WTC11 (cell line): ENCODE measurements around the gene TCOF1.

ENCODE experiments used
- CREB1 ChIP-seq: sonication (generic); formaldehyde crosslinking; IDR thresholded peaks from 2 replicates; pipeline ENCODE4 v1.8.0; 2023; ENCODE audit warnings: mild to moderate bottlenecking, missing genetic modification reagents
- CTCF ChIP-seq: fragments of 200-600 bp; IDR thresholded peaks from 2 replicates; pipeline ENCODE4 v1.8.0; 2022; ENCODE audit warnings: antibody characterized with exemption
- E2F5 ChIP-seq: sonication (generic); formaldehyde crosslinking; IDR thresholded peaks from 2 replicates; pipeline ENCODE4 v1.8.1; 2022; ENCODE audit warnings: mild to moderate bottlenecking, moderate library complexity, missing genetic modification reagents
- HMGXB4 ChIP-seq: sonication (generic); formaldehyde crosslinking; IDR thresholded peaks from 2 replicates; pipeline ENCODE4 v1.8.1; 2023; ENCODE audit warnings: mild to moderate bottlenecking, moderate library complexity, missing genetic modification reagents
- PRRX2 ChIP-seq: fragments of 250-450 bp; sonication (Bioruptor Pico); IDR thresholded peaks from 2 replicates; pipeline ENCODE4 v1.8.0; 2021; ENCODE audit warnings: mild to moderate bottlenecking
- TP53 ChIP-seq: sonication (generic); formaldehyde crosslinking; IDR thresholded peaks from 2 replicates; pipeline ENCODE4 v1.8.1; 2023; ENCODE audit warnings: mild to moderate bottlenecking, missing genetic modification reagents
- ZBTB21 ChIP-seq: sonication (generic); formaldehyde crosslinking; IDR thresholded peaks from 2 replicates; pipeline ENCODE4 v1.8.1; 2023; ENCODE audit warnings: mild to moderate bottlenecking, missing genetic modification reagents, borderline replicate concordance
- ZNF121 ChIP-seq: sonication (generic); formaldehyde crosslinking; IDR thresholded peaks from 2 replicates; pipeline ENCODE4 v1.8.0; 2023; ENCODE audit warnings: missing genetic modification reagents
- TF ChIP-seq, protein P1 (sequence below): sonication (generic); formaldehyde crosslinking; IDR thresholded peaks from 2 replicates; pipeline ENCODE4 v1.8.1; 2023; ENCODE audit warnings: mild to moderate bottlenecking, missing genetic modification reagents
- TF ChIP-seq, protein P2 (sequence below): sonication (generic); formaldehyde crosslinking; IDR thresholded peaks from 2 replicates; pipeline ENCODE4 v1.8.0; 2022; ENCODE audit warnings: mild to moderate bottlenecking, missing genetic modification reagents

GRCh38 chr5:150356575-150357294, 762 bp upstream of the TCOF1 start:
- TF ChIP-seq CTCF (no peak), ZNF121 (CRISPR knock-in tag) (no peak), PRRX2 (CRISPR knock-in tag) (no peak), CREB1 (CRISPR knock-in tag) (no peak), TP53 (CRISPR knock-in tag) (no peak), HMGXB4 (no peak), E2F5 (CRISPR knock-in tag) (no peak), ZBTB21 (CRISPR knock-in tag) (no peak)
- TF ChIP-seq, protein P1, sequence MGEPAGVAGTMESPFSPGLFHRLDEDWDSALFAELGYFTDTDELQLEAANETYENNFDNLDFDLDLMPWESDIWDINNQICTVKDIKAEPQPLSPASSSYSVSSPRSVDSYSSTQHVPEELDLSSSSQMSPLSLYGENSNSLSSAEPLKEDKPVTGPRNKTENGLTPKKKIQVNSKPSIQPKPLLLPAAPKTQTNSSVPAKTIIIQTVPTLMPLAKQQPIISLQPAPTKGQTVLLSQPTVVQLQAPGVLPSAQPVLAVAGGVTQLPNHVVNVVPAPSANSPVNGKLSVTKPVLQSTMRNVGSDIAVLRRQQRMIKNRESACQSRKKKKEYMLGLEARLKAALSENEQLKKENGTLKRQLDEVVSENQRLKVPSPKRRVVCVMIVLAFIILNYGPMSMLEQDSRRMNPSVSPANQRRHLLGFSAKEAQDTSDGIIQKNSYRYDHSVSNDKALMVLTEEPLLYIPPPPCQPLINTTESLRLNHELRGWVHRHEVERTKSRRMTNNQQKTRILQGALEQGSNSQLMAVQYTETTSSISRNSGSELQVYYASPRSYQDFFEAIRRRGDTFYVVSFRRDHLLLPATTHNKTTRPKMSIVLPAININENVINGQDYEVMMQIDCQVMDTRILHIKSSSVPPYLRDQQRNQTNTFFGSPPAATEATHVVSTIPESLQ (CRISPR knock-in tag), result no peak
- TF ChIP-seq, protein P2, sequence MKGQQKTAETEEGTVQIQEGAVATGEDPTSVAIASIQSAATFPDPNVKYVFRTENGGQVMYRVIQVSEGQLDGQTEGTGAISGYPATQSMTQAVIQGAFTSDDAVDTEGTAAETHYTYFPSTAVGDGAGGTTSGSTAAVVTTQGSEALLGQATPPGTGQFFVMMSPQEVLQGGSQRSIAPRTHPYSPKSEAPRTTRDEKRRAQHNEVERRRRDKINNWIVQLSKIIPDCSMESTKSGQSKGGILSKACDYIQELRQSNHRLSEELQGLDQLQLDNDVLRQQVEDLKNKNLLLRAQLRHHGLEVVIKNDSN (CRISPR knock-in tag), result no peak
